ENCODE measurements around the gene E2F1.
A peak's percentile ranks its signal among the peaks of the same experiment; 100 is the strongest.

The E2F1 gene

DNA sequence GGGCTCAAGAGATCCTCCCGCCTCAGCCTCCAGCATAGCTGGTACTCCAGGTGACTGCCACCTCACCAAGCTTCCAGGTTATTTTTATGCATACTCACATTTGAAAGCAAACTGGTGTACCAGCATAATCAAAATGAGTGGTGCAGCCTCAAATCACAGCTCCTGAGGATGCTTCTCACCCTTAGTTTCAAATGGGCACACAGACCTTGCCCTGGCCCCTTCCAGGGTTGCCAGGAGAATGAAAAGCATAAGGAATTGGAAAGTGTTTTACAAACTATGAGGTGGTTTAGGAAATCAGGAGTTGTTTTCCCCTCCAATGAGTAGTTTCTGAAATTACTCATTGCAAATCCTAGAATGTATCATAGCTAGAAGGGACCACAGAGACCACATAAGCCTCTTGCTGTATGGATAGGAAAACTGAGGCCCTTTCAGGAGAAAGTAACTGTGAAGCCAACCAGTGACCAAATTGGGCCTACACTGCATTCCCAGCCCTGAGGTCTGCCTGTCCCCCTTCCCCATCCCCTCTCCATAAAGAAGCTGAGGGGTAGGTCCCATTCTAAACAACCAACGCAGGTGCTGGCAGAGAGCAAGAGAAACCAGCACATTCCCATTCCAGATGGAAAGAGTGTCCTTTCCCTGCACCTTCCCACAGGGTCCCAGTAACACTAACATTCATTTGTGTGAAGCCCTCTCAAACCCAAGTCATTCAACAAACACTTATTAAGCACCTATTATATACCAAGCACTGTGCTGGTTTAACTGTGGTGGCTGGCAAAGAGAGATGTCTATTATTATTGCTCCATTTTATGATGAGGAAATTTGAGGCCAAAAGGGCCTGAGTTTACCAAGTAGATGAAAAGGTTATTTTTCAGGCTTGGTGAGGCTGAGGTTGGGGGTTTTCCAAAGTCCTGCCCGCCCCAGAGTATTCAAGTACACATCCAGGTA is 2.1 kb upstream of the E2F1 start:
- Histone ChIP-seq H3K4me3 (replicated peaks; ENCODE audit: insufficient read depth, low read length) (no peak overlapping the region), H3K27me3 (ENCODE audit: insufficient read depth, poor library complexity, severe bottlenecking) (no peaks in the 10 kb centered on the region), H3K27ac (replicated peaks) (no peak overlapping the region)
- TF ChIP-seq, protein P1, sequence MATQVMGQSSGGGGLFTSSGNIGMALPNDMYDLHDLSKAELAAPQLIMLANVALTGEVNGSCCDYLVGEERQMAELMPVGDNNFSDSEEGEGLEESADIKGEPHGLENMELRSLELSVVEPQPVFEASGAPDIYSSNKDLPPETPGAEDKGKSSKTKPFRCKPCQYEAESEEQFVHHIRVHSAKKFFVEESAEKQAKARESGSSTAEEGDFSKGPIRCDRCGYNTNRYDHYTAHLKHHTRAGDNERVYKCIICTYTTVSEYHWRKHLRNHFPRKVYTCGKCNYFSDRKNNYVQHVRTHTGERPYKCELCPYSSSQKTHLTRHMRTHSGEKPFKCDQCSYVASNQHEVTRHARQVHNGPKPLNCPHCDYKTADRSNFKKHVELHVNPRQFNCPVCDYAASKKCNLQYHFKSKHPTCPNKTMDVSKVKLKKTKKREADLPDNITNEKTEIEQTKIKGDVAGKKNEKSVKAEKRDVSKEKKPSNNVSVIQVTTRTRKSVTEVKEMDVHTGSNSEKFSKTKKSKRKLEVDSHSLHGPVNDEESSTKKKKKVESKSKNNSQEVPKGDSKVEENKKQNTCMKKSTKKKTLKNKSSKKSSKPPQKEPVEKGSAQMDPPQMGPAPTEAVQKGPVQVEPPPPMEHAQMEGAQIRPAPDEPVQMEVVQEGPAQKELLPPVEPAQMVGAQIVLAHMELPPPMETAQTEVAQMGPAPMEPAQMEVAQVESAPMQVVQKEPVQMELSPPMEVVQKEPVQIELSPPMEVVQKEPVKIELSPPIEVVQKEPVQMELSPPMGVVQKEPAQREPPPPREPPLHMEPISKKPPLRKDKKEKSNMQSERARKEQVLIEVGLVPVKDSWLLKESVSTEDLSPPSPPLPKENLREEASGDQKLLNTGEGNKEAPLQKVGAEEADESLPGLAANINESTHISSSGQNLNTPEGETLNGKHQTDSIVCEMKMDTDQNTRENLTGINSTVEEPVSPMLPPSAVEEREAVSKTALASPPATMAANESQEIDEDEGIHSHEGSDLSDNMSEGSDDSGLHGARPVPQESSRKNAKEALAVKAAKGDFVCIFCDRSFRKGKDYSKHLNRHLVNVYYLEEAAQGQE (IDR thresholded peaks at IDR 0.05; ENCODE audit: insufficient replicate concordance, low read depth): no peak
- no peak for TF ChIP-seq SPI1 (IDR thresholded peaks at IDR 0.05; ENCODE audit: borderline replicate concordance, low read depth)
- DNase-seq (ENCODE audit: low read depth in 1 of 2, low spot score in 1 of 2): no peak

GRCh38 chr20:33687370-33687915 is 1.3 kb upstream of the E2F1 start:
- Histone ChIP-seq H3K4me3 (replicated peaks; ENCODE audit: insufficient read depth, low read length) (no peak overlapping the region), H3K27ac (replicated peaks) (peak overlapping the region; percentile 50), H3K27me3 (ENCODE audit: insufficient read depth, poor library complexity, severe bottlenecking) (no peaks in the 10 kb centered on the region)
- no peak for TF ChIP-seq POLR2AphosphoS5 (IDR thresholded peaks at IDR 0.05; ENCODE audit: low read depth)
- TF ChIP-seq, protein P2, sequence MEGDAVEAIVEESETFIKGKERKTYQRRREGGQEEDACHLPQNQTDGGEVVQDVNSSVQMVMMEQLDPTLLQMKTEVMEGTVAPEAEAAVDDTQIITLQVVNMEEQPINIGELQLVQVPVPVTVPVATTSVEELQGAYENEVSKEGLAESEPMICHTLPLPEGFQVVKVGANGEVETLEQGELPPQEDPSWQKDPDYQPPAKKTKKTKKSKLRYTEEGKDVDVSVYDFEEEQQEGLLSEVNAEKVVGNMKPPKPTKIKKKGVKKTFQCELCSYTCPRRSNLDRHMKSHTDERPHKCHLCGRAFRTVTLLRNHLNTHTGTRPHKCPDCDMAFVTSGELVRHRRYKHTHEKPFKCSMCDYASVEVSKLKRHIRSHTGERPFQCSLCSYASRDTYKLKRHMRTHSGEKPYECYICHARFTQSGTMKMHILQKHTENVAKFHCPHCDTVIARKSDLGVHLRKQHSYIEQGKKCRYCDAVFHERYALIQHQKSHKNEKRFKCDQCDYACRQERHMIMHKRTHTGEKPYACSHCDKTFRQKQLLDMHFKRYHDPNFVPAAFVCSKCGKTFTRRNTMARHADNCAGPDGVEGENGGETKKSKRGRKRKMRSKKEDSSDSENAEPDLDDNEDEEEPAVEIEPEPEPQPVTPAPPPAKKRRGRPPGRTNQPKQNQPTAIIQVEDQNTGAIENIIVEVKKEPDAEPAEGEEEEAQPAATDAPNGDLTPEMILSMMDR (IDR thresholded peaks at IDR 0.05; ENCODE audit: insufficient read depth, low read length): no peak
- peak; percentile 85 for TF ChIP-seq SPI1 (IDR thresholded peaks at IDR 0.05; ENCODE audit: borderline replicate concordance, low read depth)
- TF ChIP-seq, protein P1 (IDR thresholded peaks at IDR 0.05; ENCODE audit: insufficient replicate concordance, low read depth): no peak
- TF ChIP-seq GABPA (IDR thresholded peaks at IDR 0.05; ENCODE audit: low read depth): no peak
- DNase-seq (ENCODE audit: low read depth in 1 of 2, low spot score in 1 of 2): peak; percentile 80

DNA sequence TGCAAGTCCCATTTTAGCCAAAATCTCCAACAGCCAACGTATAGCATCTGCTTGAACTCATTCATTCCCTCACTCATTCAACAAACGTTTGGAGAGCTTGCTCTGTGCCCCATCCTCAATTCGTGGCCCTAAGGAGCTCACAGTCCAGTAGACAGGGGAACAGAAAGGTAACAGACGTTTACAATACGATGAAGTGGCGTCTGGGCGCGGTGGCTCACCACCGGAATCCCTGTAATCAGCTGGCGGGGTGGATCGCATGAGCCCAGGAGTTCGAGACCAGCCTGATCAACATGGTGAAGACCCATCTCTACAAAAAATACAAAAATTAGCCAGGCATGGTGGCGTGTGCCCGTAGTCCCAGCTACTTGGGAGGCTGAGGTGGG is 790 bp upstream of the E2F1 start:
- DNase-seq (ENCODE audit: low read depth in 1 of 2, low spot score in 1 of 2): no peak
- Histone ChIP-seq H3K4me3 (replicated peaks; ENCODE audit: insufficient read depth, low read length) (peak overlapping the region; percentile 34), H3K27me3 (ENCODE audit: insufficient read depth, poor library complexity, severe bottlenecking) (no peaks in the 10 kb centered on the region), H3K27ac (replicated peaks) (peak overlapping the region; percentile 50)
- TF ChIP-seq POLR2AphosphoS5 (IDR thresholded peaks at IDR 0.05; ENCODE audit: low read depth) (no peak), GABPA (IDR thresholded peaks at IDR 0.05; ENCODE audit: low read depth) (no peak), SPI1 (IDR thresholded peaks at IDR 0.05; ENCODE audit: borderline replicate concordance, low read depth) (no peak)
- TF ChIP-seq, protein P1 (IDR thresholded peaks at IDR 0.05; ENCODE audit: insufficient replicate concordance, low read depth): no peak
- TF ChIP-seq, protein P2 (IDR thresholded peaks at IDR 0.05; ENCODE audit: insufficient read depth, low read length): no peak

Measured in HL-60 (cell line).